ENCODE results near the gene CALU.

DNA sequence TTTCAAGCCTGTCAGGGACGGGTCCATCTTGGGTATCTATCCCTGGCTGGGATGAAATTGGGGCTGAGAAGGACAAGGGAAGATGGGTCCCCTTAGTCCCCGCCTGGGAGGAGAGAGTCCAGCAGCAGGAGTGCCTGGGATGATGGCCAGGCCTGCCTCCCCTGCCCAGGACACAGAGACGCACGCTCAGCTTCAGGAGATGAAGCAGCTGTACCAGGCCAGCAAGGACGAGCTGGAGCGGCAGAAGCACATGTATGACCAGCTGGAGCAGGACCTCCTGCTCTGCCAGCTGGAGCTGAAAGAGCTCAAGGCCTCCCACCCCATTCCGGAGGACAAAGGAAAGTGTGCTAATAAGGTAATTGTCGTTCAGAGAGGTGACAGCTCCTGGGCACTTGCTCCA is 68.0 kb downstream of the CALU start:
- no peak for TF ChIP-seq POLR2A (IDR thresholded peaks at IDR 0.05; ENCODE audit: low read depth)
- TF ChIP-seq, protein P1, sequence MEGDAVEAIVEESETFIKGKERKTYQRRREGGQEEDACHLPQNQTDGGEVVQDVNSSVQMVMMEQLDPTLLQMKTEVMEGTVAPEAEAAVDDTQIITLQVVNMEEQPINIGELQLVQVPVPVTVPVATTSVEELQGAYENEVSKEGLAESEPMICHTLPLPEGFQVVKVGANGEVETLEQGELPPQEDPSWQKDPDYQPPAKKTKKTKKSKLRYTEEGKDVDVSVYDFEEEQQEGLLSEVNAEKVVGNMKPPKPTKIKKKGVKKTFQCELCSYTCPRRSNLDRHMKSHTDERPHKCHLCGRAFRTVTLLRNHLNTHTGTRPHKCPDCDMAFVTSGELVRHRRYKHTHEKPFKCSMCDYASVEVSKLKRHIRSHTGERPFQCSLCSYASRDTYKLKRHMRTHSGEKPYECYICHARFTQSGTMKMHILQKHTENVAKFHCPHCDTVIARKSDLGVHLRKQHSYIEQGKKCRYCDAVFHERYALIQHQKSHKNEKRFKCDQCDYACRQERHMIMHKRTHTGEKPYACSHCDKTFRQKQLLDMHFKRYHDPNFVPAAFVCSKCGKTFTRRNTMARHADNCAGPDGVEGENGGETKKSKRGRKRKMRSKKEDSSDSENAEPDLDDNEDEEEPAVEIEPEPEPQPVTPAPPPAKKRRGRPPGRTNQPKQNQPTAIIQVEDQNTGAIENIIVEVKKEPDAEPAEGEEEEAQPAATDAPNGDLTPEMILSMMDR (IDR thresholded peaks at IDR 0.05): no peak
- no peak for TF ChIP-seq POLR2AphosphoS5 (IDR thresholded peaks at IDR 0.05)
- no peak for TF ChIP-seq EP300 (IDR thresholded peaks at IDR 0.05)
